GM12878 (cell line): ENCODE measurements around the gene TERF2IP. TPM values are rescaled to one million over a fixed set of nuclear protein-coding genes. Genes with fewer than 3 reads are reported as not detected.

Experiments
- CBX5 ChIP-seq: sonication (generic); IDR thresholded peaks from 2 replicates; pipeline ENCODE4 v1.6.1; 2016; ENCODE audit warnings: low read depth, moderate library complexity, mild to moderate bottlenecking, inconsistent platforms
- IKZF1 ChIP-seq: fragments of 450-650 bp; conservative IDR thresholded peaks from 2 replicates; pipeline ENCODE4 v1.6.1; 2017; ENCODE audit warnings: antibody characterized with exemption, mild to moderate bottlenecking
- JUND ChIP-seq: IDR thresholded peaks from 2 replicates; pipeline ENCODE4 v1.6.1; 2012; ENCODE audit warnings: low read depth, mild to moderate bottlenecking, low read length, improper control_type of control experiment, moderate library complexity
- KAT2A ChIP-seq: conservative IDR thresholded peaks from 2 replicates; pipeline ENCODE4 v1.6.1; 2011; ENCODE audit warnings: low read depth, low read length; ENCODE audit not compliant: control insufficient read depth
- LARP7 ChIP-seq: fragments of 450-650 bp; IDR thresholded peaks from 2 replicates; pipeline ENCODE4 v1.6.1; 2017; ENCODE audit warnings: mild to moderate bottlenecking
- MXI1 ChIP-seq: fragments of 150-350 bp; IDR thresholded peaks from 2 replicates; pipeline ENCODE4 v1.6.1; 2011; ENCODE audit warnings: low read depth, mild to moderate bottlenecking, inconsistent platforms, low read length, improper control_type of control experiment
- MYB ChIP-seq: fragments of 150-350 bp; IDR thresholded peaks from 2 replicates; pipeline ENCODE4 v1.6.1; 2014; ENCODE audit warnings: mild to moderate bottlenecking, low read depth, low read length, borderline replicate concordance
- NBN ChIP-seq: fragments of 450-650 bp; IDR thresholded peaks from 2 replicates; pipeline ENCODE4 v1.6.1; 2016
- NR2C1 ChIP-seq: fragments of 450-650 bp; IDR thresholded peaks from 2 replicates; pipeline ENCODE4 v1.6.1; 2017; ENCODE audit warnings: antibody characterized with exemption, mild to moderate bottlenecking, moderate library complexity
- NR2F1 ChIP-seq: fragments of 450-650 bp; conservative IDR thresholded peaks from 2 replicates; pipeline ENCODE4 v1.6.1; 2017; ENCODE audit warnings: mild to moderate bottlenecking
- POLR2A ChIP-seq: IDR thresholded peaks from 2 replicates; pipeline ENCODE4 v1.6.1; 2011; ENCODE audit warnings: low read depth, mild to moderate bottlenecking, low read length
- RCOR1 ChIP-seq: conservative IDR thresholded peaks from 2 replicates; pipeline ENCODE4 v1.6.1; 2012; ENCODE audit warnings: low read depth, low read length, improper control_type of control experiment
- RELA ChIP-seq: fragments of 450-650 bp; IDR thresholded peaks from 2 replicates; pipeline ENCODE4 v1.8.0; 2014; ENCODE audit warnings: borderline replicate concordance; ENCODE audit not compliant: partially characterized antibody
- SRF ChIP-seq, 2 experiments: IDR thresholded peaks; 2 replicates each; pipeline ENCODE4 v1.6.1; 2011; ENCODE audit warnings: low read depth in 2 of 2, low read length in 2 of 2, mild to moderate bottlenecking in 1 of 2, moderate library complexity in 1 of 2
- TARDBP ChIP-seq: IDR thresholded peaks from 2 replicates; pipeline ENCODE4 v1.6.1; 2016; ENCODE audit warnings: borderline replicate concordance
- ZNF217 ChIP-seq: fragments of 450-650 bp; IDR thresholded peaks from 2 replicates; pipeline ENCODE4 v1.6.1; 2017; ENCODE audit warnings: antibody characterized with exemption, mild to moderate bottlenecking
- polyA plus RNA-seq, 11 experiments: library from polyadenylated mRNA; depleted of rRNA in 4 of 11; unstranded in 6 of 11; stranded (reverse) in 5 of 11; fragments of >200 nt; fragmentation: Nextera tagmentation in 4 of 11; fragmentation: Illumina TruSeq in 1 of 11; extraction: Ambion mirVana in 4 of 11; extraction: Trizol in 1 of 11; gene quantifications; 1 replicate in 1 of 11; 2 replicates in 10 of 11; pipeline versions ENCODE4 v1.2.1 to v1.2.3, GENCODE V29; 2011 to 2016; ENCODE audit warnings: inconsistent platforms in 2 of 11, missing spikeins in 2 of 11, low read depth in 1 of 11
- total RNA-seq, 4 experiments: library from RNA; depleted of rRNA in 3 of 4; stranded (reverse); fragments of >200 nt in 3 of 4; fragmentation: Illumina TruSeq in 1 of 4; extraction: Trizol in 1 of 4; gene quantifications; 2 replicates each; pipeline versions ENCODE4 v1.2.1 to v1.2.3, GENCODE V29; 2013 to 2021
- TF ChIP-seq, protein P1 (sequence below): fragments of 450-650 bp; IDR thresholded peaks from 2 replicates; pipeline ENCODE4 v1.6.1; 2017; ENCODE audit warnings: mild to moderate bottlenecking, moderate library complexity
- TF ChIP-seq, protein P2 (sequence below): fragments of 450-650 bp; IDR thresholded peaks from 2 replicates; pipeline ENCODE4 v1.6.1; 2017; ENCODE audit warnings: low read depth, mild to moderate bottlenecking, moderate library complexity
- TF ChIP-seq, protein P3 (sequence below): IDR thresholded peaks from 2 replicates; pipeline ENCODE4 v1.6.1; 2011; ENCODE audit warnings: low read depth, mild to moderate bottlenecking, low read length, moderate library complexity, borderline replicate concordance; ENCODE audit errors: extremely low read depth
- TF ChIP-seq, protein P4 (sequence below): IDR thresholded peaks from 2 replicates; pipeline ENCODE4 v1.6.1; 2012; ENCODE audit warnings: mild to moderate bottlenecking, low read depth, low read length
- TF ChIP-seq, protein P5 (sequence below), 3 experiments: IDR thresholded peaks in 2 of 3; conservative IDR thresholded peaks in 1 of 3; 2 replicates each; pipeline ENCODE4 v1.5.1; 2011; ENCODE audit warnings: low read depth in 3 of 3, low read length in 3 of 3, mild to moderate bottlenecking in 3 of 3, control low read depth in 2 of 3, moderate library complexity in 2 of 3, inconsistent platforms in 1 of 3, mixed read lengths in 1 of 3; ENCODE audit not compliant: control insufficient read depth in 2 of 3, insufficient read depth in 1 of 3; ENCODE audit errors: extremely low read depth in 1 of 3

TERF2IP gene
- total and polyA plus RNA-seq, 10 of the 15 experiments (the other 5 are each of a cell fraction or from before 2014, with no cell fraction given), result 19.6 to 93.1 (median 54.4) TPM

DNA sequence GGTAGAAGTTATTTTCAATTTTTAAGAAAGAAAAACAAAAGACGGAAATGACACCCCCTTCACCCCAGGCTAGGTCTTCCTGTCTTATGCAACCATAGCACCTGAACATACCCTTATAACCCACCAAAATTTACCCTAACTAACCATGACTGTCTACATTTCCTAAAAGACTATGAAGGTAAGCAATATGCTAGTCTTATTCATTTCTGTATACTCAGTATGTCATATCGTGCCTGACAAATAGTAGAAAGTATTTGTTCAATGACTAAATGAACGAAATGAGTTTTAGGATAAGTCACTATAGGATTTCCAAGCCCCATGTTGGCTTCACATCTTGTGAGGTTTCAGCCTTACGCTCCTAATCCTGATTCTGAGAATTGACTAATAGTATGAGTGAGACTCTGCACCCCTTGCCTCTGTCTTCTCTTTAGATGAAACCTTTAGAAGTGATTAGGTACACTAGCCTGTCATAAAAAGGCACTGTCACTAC lies 31.0 kb upstream of the TERF2IP start (continued):
- TF ChIP-seq, protein P1, sequence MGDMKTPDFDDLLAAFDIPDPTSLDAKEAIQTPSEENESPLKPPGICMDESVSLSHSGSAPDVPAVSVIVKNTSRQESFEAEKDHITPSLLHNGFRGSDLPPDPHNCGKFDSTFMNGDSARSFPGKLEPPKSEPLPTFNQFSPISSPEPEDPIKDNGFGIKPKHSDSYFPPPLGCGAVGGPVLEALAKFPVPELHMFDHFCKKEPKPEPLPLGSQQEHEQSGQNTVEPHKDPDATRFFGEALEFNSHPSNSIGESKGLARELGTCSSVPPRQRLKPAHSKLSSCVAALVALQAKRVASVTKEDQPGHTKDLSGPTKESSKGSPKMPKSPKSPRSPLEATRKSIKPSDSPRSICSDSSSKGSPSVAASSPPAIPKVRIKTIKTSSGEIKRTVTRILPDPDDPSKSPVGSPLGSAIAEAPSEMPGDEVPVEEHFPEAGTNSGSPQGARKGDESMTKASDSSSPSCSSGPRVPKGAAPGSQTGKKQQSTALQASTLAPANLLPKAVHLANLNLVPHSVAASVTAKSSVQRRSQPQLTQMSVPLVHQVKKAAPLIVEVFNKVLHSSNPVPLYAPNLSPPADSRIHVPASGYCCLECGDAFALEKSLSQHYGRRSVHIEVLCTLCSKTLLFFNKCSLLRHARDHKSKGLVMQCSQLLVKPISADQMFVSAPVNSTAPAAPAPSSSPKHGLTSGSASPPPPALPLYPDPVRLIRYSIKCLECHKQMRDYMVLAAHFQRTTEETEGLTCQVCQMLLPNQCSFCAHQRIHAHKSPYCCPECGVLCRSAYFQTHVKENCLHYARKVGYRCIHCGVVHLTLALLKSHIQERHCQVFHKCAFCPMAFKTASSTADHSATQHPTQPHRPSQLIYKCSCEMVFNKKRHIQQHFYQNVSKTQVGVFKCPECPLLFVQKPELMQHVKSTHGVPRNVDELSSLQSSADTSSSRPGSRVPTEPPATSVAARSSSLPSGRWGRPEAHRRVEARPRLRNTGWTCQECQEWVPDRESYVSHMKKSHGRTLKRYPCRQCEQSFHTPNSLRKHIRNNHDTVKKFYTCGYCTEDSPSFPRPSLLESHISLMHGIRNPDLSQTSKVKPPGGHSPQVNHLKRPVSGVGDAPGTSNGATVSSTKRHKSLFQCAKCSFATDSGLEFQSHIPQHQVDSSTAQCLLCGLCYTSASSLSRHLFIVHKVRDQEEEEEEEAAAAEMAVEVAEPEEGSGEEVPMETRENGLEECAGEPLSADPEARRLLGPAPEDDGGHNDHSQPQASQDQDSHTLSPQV, result no peak
- TF ChIP-seq IKZF1 (no peak), POLR2A (no peak), RCOR1 (no peak), LARP7 (no peak), MYB (no peak), NR2F1 (no peak), ZNF217 (no peak), JUND (no peak), CBX5 (no peak), NR2C1 (no peak), KAT2A (no peak), SRF (IDR thresholded peaks at IDR 0.05; ENCODE audit: low read depth in 2 of 2, low read length in 2 of 2) (no peak), RELA (no peak), TARDBP (no peak), NBN (no peak), MXI1 (no peak)
- TF ChIP-seq, protein P2, sequence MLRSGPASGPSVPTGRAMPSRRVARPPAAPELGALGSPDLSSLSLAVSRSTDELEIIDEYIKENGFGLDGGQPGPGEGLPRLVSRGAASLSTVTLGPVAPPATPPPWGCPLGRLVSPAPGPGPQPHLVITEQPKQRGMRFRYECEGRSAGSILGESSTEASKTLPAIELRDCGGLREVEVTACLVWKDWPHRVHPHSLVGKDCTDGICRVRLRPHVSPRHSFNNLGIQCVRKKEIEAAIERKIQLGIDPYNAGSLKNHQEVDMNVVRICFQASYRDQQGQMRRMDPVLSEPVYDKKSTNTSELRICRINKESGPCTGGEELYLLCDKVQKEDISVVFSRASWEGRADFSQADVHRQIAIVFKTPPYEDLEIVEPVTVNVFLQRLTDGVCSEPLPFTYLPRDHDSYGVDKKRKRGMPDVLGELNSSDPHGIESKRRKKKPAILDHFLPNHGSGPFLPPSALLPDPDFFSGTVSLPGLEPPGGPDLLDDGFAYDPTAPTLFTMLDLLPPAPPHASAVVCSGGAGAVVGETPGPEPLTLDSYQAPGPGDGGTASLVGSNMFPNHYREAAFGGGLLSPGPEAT, result no peak
- TF ChIP-seq, protein P3, sequence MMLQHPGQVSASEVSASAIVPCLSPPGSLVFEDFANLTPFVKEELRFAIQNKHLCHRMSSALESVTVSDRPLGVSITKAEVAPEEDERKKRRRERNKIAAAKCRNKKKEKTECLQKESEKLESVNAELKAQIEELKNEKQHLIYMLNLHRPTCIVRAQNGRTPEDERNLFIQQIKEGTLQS, result no peak
- TF ChIP-seq, protein P4, sequence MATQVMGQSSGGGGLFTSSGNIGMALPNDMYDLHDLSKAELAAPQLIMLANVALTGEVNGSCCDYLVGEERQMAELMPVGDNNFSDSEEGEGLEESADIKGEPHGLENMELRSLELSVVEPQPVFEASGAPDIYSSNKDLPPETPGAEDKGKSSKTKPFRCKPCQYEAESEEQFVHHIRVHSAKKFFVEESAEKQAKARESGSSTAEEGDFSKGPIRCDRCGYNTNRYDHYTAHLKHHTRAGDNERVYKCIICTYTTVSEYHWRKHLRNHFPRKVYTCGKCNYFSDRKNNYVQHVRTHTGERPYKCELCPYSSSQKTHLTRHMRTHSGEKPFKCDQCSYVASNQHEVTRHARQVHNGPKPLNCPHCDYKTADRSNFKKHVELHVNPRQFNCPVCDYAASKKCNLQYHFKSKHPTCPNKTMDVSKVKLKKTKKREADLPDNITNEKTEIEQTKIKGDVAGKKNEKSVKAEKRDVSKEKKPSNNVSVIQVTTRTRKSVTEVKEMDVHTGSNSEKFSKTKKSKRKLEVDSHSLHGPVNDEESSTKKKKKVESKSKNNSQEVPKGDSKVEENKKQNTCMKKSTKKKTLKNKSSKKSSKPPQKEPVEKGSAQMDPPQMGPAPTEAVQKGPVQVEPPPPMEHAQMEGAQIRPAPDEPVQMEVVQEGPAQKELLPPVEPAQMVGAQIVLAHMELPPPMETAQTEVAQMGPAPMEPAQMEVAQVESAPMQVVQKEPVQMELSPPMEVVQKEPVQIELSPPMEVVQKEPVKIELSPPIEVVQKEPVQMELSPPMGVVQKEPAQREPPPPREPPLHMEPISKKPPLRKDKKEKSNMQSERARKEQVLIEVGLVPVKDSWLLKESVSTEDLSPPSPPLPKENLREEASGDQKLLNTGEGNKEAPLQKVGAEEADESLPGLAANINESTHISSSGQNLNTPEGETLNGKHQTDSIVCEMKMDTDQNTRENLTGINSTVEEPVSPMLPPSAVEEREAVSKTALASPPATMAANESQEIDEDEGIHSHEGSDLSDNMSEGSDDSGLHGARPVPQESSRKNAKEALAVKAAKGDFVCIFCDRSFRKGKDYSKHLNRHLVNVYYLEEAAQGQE, result no peak
- TF ChIP-seq, protein P5, sequence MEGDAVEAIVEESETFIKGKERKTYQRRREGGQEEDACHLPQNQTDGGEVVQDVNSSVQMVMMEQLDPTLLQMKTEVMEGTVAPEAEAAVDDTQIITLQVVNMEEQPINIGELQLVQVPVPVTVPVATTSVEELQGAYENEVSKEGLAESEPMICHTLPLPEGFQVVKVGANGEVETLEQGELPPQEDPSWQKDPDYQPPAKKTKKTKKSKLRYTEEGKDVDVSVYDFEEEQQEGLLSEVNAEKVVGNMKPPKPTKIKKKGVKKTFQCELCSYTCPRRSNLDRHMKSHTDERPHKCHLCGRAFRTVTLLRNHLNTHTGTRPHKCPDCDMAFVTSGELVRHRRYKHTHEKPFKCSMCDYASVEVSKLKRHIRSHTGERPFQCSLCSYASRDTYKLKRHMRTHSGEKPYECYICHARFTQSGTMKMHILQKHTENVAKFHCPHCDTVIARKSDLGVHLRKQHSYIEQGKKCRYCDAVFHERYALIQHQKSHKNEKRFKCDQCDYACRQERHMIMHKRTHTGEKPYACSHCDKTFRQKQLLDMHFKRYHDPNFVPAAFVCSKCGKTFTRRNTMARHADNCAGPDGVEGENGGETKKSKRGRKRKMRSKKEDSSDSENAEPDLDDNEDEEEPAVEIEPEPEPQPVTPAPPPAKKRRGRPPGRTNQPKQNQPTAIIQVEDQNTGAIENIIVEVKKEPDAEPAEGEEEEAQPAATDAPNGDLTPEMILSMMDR (IDR thresholded peaks at IDR 0.05 in 2 of 3, conservative IDR thresholded peaks at IDR 0.05 in 1 of 3; ENCODE audit: control insufficient read depth in 2 of 3, extremely low read depth in 1 of 3, insufficient read depth in 1 of 3, low read depth in 3 of 3, low read length in 3 of 3), result no peak
